IPS-20b (cell line): ENCODE data around the gene GINS3.

Experiments used
- H3K27ac ChIP-seq: one replicate; pipeline ENCODE4 v1.5.1; 2013; ENCODE audit warnings: low read length
- H3K27me3 ChIP-seq: 2 replicates; pipeline ENCODE4 v1.6.1; 2013; ENCODE audit warnings: mild to moderate bottlenecking, low read length, inconsistent platforms; ENCODE audit not compliant: insufficient read depth
- H3K36me3 ChIP-seq: 2 replicates; pipeline ENCODE4 v1.6.1; 2013; ENCODE audit warnings: low read depth, mild to moderate bottlenecking, inconsistent platforms, low read length, moderate library complexity; ENCODE audit not compliant: insufficient read depth
- H3K4me1 ChIP-seq: 2 replicates; pipeline ENCODE4 v1.6.1; 2013; ENCODE audit warnings: mild to moderate bottlenecking, control low read depth, inconsistent platforms, low read length, moderate library complexity; ENCODE audit not compliant: insufficient read depth
- H3K4me3 ChIP-seq: 2 replicates; pipeline ENCODE4 v1.5.1; 2013; ENCODE audit warnings: mild to moderate bottlenecking, low read length, inconsistent platforms
- H3K9ac ChIP-seq: 2 replicates; pipeline ENCODE4 v1.6.1; 2013; ENCODE audit warnings: low read depth, mild to moderate bottlenecking, inconsistent platforms, low read length, moderate library complexity
- H3K9me3 ChIP-seq: 2 replicates; pipeline ENCODE4 v1.6.1; 2013; ENCODE audit warnings: mild to moderate bottlenecking, low read depth, low read length, inconsistent platforms; ENCODE audit not compliant: insufficient read depth

Gene GINS3

DNA sequence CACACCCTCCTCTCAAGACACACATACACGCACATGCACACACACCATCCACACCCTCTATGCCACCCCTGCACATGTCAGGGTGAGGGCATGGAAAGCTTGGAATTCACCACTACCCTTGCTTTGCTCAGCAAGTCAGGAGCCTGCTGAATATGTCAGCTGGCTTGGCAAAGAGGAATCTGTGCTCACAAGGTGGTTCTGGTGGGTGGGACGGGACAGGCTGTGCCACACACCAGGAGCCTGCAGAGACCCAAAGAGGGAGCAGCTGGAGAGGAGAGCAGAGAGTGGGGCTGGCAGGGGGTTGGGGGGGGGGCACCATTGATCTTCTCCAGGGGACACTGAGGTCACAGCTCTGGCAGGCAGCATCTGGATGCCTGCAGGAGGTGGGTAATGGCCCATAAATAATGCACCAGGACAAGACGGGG, 59.0 kb downstream of the GINS3 start:
- Histone ChIP-seq H3K4me3 (no peak overlapping the region), H3K27ac (no peak overlapping the region), H3K36me3 (no peaks in the 10 kb centered on the region), H3K9ac (no peak overlapping the region), H3K27me3 (peaks cover 14% of the 10 kb centered on the region; the same call in 1 of the 2 replicates), H3K4me1 (no peaks in the 10 kb centered on the region), H3K9me3 (no peaks in the 10 kb centered on the region)

DNA sequence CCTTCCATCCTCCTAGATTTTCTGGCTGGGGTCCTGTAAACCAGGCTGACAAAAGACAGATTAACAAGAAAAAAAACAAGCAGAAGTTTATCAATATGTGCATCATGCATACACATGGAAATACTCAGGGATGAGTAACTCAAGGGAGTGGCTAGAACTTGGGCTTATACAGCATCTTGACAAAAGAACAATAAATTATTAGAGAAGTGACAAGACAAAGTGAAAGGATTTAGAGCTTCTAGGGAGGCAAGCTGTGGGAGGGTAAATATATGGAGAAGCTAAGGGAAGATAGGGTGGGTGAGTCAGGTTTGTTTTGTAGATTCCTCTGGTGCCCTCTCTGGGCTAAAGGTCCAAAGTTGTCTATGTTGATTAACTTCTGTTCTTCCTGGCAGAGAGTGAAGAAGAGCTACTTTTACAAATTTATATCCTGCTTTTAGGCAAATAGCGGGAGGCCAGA, 59.7 kb downstream of the GINS3 start:
- Histone ChIP-seq H3K27ac (no peak overlapping the region), H3K4me1 (no peaks in the 10 kb centered on the region), H3K9ac (no peak overlapping the region)

DNA sequence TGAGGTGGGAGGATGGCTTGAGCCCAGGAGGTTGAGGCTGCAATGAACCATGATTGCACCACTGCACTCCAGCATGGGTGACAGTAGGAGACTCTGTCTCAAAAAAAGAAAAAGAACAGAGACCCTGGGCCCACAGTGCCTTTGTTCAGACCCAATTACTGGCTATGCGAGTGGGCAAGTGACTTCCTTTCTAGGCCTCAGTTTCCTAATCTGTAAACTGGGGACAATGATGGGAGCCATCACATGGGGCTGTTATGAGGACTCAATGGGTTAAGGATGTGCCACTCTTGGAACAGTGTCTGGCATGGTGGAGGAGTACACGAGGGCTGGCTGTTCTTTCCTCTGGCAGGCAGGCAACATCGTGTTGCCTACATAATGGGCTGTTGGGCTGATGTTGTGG, 60.4 kb downstream of the GINS3 start:
- Histone ChIP-seq H3K9ac (no peak overlapping the region), H3K27me3 (peaks cover 11% of the 10 kb centered on the region; the same call in 1 of the 2 replicates), H3K9me3 (no peaks in the 10 kb centered on the region), H3K4me1 (no peaks in the 10 kb centered on the region), H3K36me3 (no peaks in the 10 kb centered on the region), H3K27ac (no peak overlapping the region), H3K4me3 (no peak overlapping the region)

More for the DNA sequence above, 59.7 kb downstream of the GINS3 start:
- Histone ChIP-seq H3K9me3 (no peaks in the 10 kb centered on the region), H3K36me3 (no peaks in the 10 kb centered on the region), H3K4me3 (no peak overlapping the region), H3K27me3 (peaks cover 14% of the 10 kb centered on the region; the same call in 1 of the 2 replicates)

DNA sequence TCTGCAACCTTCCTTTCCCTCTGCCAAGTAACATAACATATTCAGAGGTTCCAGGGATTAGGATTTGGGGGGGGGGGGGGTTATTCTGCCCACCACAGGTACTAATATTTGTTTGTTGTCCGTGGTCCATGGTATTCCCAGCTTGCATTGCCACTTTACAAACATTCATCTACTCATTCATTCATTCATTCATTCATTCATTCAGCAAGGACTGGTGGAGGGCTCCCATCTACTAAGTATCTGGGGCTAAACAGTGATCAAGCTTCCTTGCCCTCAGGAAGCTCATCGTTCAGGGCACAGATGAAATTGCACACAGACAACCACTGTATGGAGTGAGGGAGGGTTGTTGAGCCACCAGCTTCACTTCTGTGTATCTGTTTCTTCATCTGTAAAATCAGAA, 61.9 kb downstream of the GINS3 start:
- Histone ChIP-seq H3K27ac (no peak overlapping the region), H3K4me3 (no peak overlapping the region), H3K9ac (no peak overlapping the region), H3K27me3 (peaks cover 6% of the 10 kb centered on the region; the same call in 1 of the 2 replicates), H3K4me1 (no peaks in the 10 kb centered on the region), H3K36me3 (no peaks in the 10 kb centered on the region), H3K9me3 (no peaks in the 10 kb centered on the region)

DNA sequence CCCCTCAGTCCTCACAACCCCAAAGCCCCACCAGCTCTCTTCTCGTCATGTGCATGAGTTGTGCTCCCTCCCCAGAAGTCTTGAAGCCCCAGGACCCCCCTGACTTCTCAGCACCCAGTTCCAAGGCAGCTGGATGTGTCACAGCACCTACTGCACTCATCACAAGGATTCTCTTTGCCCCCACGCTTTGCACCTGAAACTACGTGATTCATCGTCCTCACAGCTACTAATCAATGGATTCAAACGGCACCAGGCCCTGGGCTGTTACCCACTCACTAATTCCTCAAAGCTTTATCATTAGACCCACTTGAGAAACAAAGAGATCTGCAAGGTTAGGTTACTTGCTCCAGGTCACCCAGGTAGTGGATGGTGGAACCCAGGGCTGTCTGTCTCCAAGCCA, 62.6 kb downstream of the GINS3 start:
- Histone ChIP-seq H3K27me3 (peaks cover 7% of the 10 kb centered on the region; the same call in 1 of the 2 replicates), H3K9me3 (no peaks in the 10 kb centered on the region), H3K4me1 (no peaks in the 10 kb centered on the region), H3K27ac (no peak overlapping the region), H3K9ac (no peak overlapping the region), H3K36me3 (no peaks in the 10 kb centered on the region), H3K4me3 (no peak overlapping the region)
